GM23338 (cell line): Measurements from ENCODE around the gene KIAA0232. TPM values are rescaled to one million over a fixed set of nuclear protein-coding genes. Genes with fewer than 3 reads are reported as not detected.

Source experiments
- ATAC-seq: fragments of 200-7000 bp; cut with Tn5 transposase; 3 replicates; pipeline ENCODE4 v1.9.1; 2020
- DNase-seq: peaks from one replicate; pipeline ENCODE4 v3.0.0-alpha.2; 2015; ENCODE audit warnings: low spot score
- H2AFZ ChIP-seq: fragments of 200-600 bp; sonication (generic); 2 replicates; pipeline ENCODE4 v1.8.0; 2016; ENCODE audit warnings: antibody characterized with exemption, mild to moderate bottlenecking, moderate library complexity
- H3F3A ChIP-seq: fragments of 200-600 bp; sonication (generic); replicated peaks from 2 replicates; pipeline ENCODE4 v1.8.0; 2017; ENCODE audit warnings: antibody characterized with exemption, mixed run types, low read depth
- H3K27ac ChIP-seq: fragments of 200-600 bp; sonication (generic); 2 replicates; pipeline ENCODE4 v1.6.1; 2016; ENCODE audit warnings: low read depth
- H3K27me3 ChIP-seq: fragments of 200-600 bp; sonication (generic); 2 replicates; pipeline ENCODE4 v1.8.0; 2016; ENCODE audit warnings: mild to moderate bottlenecking, mixed run types, moderate library complexity; ENCODE audit not compliant: insufficient read depth
- H3K36me3 ChIP-seq: fragments of 200-600 bp; sonication (generic); 2 replicates; pipeline ENCODE4 v1.8.0; 2016; ENCODE audit warnings: mild to moderate bottlenecking; ENCODE audit not compliant: insufficient read depth
- H3K4me1 ChIP-seq: fragments of 200-600 bp; sonication (generic); 2 replicates; pipeline ENCODE4 v1.8.0; 2016; ENCODE audit warnings: mild to moderate bottlenecking, moderate library complexity; ENCODE audit not compliant: insufficient read depth
- H3K4me2 ChIP-seq: fragments of 200-600 bp; sonication (generic); 2 replicates; pipeline ENCODE4 v1.7.1; 2017; ENCODE audit warnings: mixed run types
- H3K4me3 ChIP-seq: fragments of 200-600 bp; sonication (generic); 2 replicates; pipeline ENCODE4 v1.6.1; 2016; ENCODE audit warnings: mixed run types
- H3K79me2 ChIP-seq: fragments of 200-600 bp; sonication (generic); replicated peaks from 2 replicates; pipeline ENCODE4 v1.8.0; 2017; ENCODE audit warnings: mild to moderate bottlenecking; ENCODE audit not compliant: insufficient read depth
- H3K9me2 ChIP-seq: fragments of 200-600 bp; sonication (generic); 2 replicates; pipeline ENCODE4 v1.8.0; 2017; ENCODE audit not compliant: insufficient read depth
- H4K20me1 ChIP-seq: fragments of 200-600 bp; sonication (generic); replicated peaks from 2 replicates; pipeline ENCODE4 v1.8.0; 2017; ENCODE audit warnings: mild to moderate bottlenecking; ENCODE audit not compliant: insufficient read depth
- H3K27ac Mint-ChIP-seq: 2 replicates; pipeline ENCODE4 v1.8.0; 2020; ENCODE audit warnings: inconsistent platforms, mild to moderate bottlenecking, moderate library complexity, mixed read lengths
- H3K27me3 Mint-ChIP-seq: 3 replicates; pipeline ENCODE4 v1.8.0; 2022; ENCODE audit warnings: low read depth, mild to moderate bottlenecking, moderate library complexity, mixed read lengths, inconsistent platforms; ENCODE audit not compliant: insufficient read depth, poor library complexity
- H3K36me3 Mint-ChIP-seq: 3 replicates; pipeline ENCODE4 v1.8.0; 2021; ENCODE audit warnings: low read depth, mild to moderate bottlenecking, inconsistent platforms, moderate library complexity, mixed read lengths
- H3K4me1 Mint-ChIP-seq: 3 replicates; pipeline ENCODE4 v1.8.0; 2020; ENCODE audit warnings: mild to moderate bottlenecking, inconsistent platforms, mixed read lengths
- H3K4me3 Mint-ChIP-seq: 3 replicates; pipeline ENCODE4 v1.8.0; 2021; ENCODE audit warnings: moderate library complexity, mild to moderate bottlenecking, inconsistent platforms, mixed read lengths
- H3K9me3 Mint-ChIP-seq: 3 replicates; pipeline ENCODE4 v1.8.0; 2020; ENCODE audit warnings: moderate library complexity, mild to moderate bottlenecking, inconsistent platforms, mixed read lengths
- CREB1 ChIP-seq: fragments of 250-450 bp; sonication (Bioruptor Pico); IDR thresholded peaks from 2 replicates; pipeline ENCODE4 v1.5.0; 2020; ENCODE audit warnings: low read depth, mild to moderate bottlenecking, moderate library complexity
- CTCF ChIP-seq, 2 experiments: fragments of 200-600 bp in 1 of 2; sonication (generic) in 1 of 2; conservative IDR thresholded peaks; 2 replicates each; pipeline versions ENCODE4 v1.5.1 to v1.6.1; 2016 to 2017; ENCODE audit warnings: antibody characterized with exemption in 2 of 2, low read depth in 2 of 2, mild to moderate bottlenecking in 2 of 2, moderate library complexity in 1 of 2
- EZH2 ChIP-seq: fragments of 200-600 bp; sonication (generic); IDR thresholded peaks from one replicate; pipeline ENCODE4 v1.8.0; 2017; ENCODE audit warnings: antibody characterized with exemption, mild to moderate bottlenecking, low read depth; ENCODE audit not compliant: unreplicated experiment
- EZH2phosphoT487 ChIP-seq: fragments of 200-600 bp; sonication (generic); IDR thresholded peaks from one replicate; pipeline ENCODE4 v1.8.1; 2018; ENCODE audit warnings: antibody characterized with exemption; ENCODE audit not compliant: unreplicated experiment
- JUNB ChIP-seq: IDR thresholded peaks from one replicate; pipeline ENCODE4 v1.6.1; 2016; ENCODE audit warnings: antibody characterized with exemption; ENCODE audit not compliant: unreplicated experiment
- NANOG ChIP-seq: IDR thresholded peaks from 2 replicates; pipeline ENCODE4 v1.6.1; 2016; ENCODE audit warnings: antibody characterized with exemption, borderline replicate concordance
- POLR2AphosphoS5 ChIP-seq: IDR thresholded peaks from 2 replicates; pipeline ENCODE4 v1.6.1; 2016; ENCODE audit warnings: antibody characterized with exemption, low read depth
- STAT1 ChIP-seq: IDR thresholded peaks from one replicate; pipeline ENCODE4 v1.6.1; 2016; ENCODE audit warnings: antibody characterized with exemption; ENCODE audit not compliant: unreplicated experiment
- ZNF114 ChIP-seq: fragments of 250-450 bp; sonication (Bioruptor Pico); IDR thresholded peaks from 2 replicates; pipeline ENCODE4 v1.5.0; 2020; ENCODE audit warnings: mild to moderate bottlenecking, moderate library complexity
- ZNF331 ChIP-seq: fragments of 250-450 bp; sonication (Bioruptor Pico); IDR thresholded peaks from 2 replicates; pipeline ENCODE4 v1.5.0; 2020; ENCODE audit warnings: low read depth, mild to moderate bottlenecking, moderate library complexity
- polyA plus RNA-seq: library from polyadenylated mRNA; unstranded; fragments of >200 nt; fragmentation: Nextera tagmentation; extraction: Ambion mirVana; gene quantifications from 2 replicates; pipeline ENCODE4 v1.2.1, GENCODE V29; 2016
- total RNA-seq: library from RNA; depleted of rRNA; stranded (reverse); fragments of >200 nt; shearing (Covaris generic); gene quantifications from 2 replicates; pipeline ENCODE4 v1.2.3, GENCODE V29; 2014
- TF ChIP-seq, protein P1 (sequence below): IDR thresholded peaks from 2 replicates; pipeline ENCODE4 v1.6.1; 2016; ENCODE audit warnings: antibody characterized with exemption
- TF ChIP-seq, protein P2 (sequence below): IDR thresholded peaks from one replicate; pipeline ENCODE4 v1.6.1; 2018; ENCODE audit warnings: antibody characterized with exemption; ENCODE audit not compliant: unreplicated experiment

KIAA0232 gene
- total and polyA plus RNA-seq, 2 experiments from 2014 or later = 14.3 to 34.9 TPM

DNA sequence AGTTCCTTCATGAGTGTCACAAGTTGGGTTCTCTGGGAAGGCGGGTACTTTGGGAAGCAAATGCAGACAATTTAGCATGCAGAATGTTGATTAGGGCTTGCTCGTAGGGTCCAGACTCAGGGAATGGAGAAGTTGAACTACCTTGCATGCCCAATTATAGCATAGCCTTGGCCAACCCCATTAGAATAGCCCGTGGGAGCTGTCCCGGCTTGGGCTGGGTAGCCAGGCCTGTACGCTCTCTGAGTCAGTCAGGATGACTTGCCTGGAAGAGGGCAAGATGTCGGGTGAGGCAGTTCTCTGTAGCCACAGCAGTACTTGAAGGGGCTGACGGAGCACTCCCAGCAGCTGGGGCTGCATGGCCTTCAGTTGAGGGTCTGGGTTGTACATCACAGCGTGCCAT lies 19.5 kb downstream of the KIAA0232 start:
- no peaks in the 10 kb centered on the region for H3K9me3 Mint-ChIP-seq
- no peak overlapping the region for H2AFZ ChIP-seq
- peaks cover 19% of the 10 kb centered on the region; the same call in 2 of the 3 replicates for H3K4me1 Mint-ChIP-seq
- H3K27ac Mint-ChIP-seq = no peak overlapping the region
- no peaks in the 10 kb centered on the region for H3F3A ChIP-seq
- H3K4me3 Mint-ChIP-seq = no peak overlapping the region
- no peak overlapping the region for H3K27ac ChIP-seq
- DNase-seq = no peak
- no peaks in the 10 kb centered on the region for H3K4me1 ChIP-seq
- H3K36me3 Mint-ChIP-seq = peaks cover 1% of the 10 kb centered on the region; the same call in 1 of the 3 replicates
- no peaks in the 10 kb centered on the region for H3K27me3 Mint-ChIP-seq
- H3K4me3 ChIP-seq = no peak overlapping the region
- H3K9me2 ChIP-seq = no peaks in the 10 kb centered on the region
- peaks cover 92% of the 10 kb centered on the region for H3K79me2 ChIP-seq
- no peak overlapping the region for H3K4me2 ChIP-seq
- peaks cover 42% of the 10 kb centered on the region for H4K20me1 ChIP-seq
- peak; percentile 48; the same call in 2 of the 3 replicates for ATAC-seq
- TF ChIP-seq CREB1 = no peak
- TF ChIP-seq, protein P1, sequence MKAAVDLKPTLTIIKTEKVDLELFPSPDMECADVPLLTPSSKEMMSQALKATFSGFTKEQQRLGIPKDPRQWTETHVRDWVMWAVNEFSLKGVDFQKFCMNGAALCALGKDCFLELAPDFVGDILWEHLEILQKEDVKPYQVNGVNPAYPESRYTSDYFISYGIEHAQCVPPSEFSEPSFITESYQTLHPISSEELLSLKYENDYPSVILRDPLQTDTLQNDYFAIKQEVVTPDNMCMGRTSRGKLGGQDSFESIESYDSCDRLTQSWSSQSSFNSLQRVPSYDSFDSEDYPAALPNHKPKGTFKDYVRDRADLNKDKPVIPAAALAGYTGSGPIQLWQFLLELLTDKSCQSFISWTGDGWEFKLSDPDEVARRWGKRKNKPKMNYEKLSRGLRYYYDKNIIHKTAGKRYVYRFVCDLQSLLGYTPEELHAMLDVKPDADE = no peak
- H3K27me3 ChIP-seq = no peaks in the 10 kb centered on the region
- H3K36me3 ChIP-seq = no peaks in the 10 kb centered on the region

DNA sequence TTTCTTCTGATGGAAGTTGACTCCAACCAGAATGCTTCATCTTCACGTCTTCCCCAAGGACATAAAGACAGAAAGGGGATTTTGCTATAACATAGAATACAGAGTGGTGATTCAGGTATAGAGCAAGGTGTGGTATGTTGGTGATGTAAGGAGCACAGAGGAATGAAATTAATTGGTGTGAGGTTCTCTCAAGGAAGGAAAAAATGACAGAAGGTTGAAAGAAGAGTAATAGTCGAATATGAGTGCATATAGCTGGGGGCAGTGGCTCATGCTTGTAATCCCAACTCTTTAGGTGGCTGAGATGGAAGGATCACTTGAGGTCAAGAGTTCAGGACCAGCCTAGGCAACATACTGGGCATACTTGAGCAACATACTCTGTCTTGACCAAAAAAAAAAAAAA lies 20.1 kb downstream of the KIAA0232 start:
- Histone ChIP-seq H3F3A (no peaks in the 10 kb centered on the region), H3K79me2 (peaks cover 92% of the 10 kb centered on the region), H3K36me3 (no peaks in the 10 kb centered on the region), H3K4me2 (no peak overlapping the region), H4K20me1 (peaks cover 42% of the 10 kb centered on the region), H3K9me2 (no peaks in the 10 kb centered on the region), H3K4me3 (no peak overlapping the region), H2AFZ (no peak overlapping the region), H3K27ac (no peak overlapping the region), H3K27me3 (no peaks in the 10 kb centered on the region), H3K4me1 (no peaks in the 10 kb centered on the region)
- no peak overlapping the region for H3K4me3 Mint-ChIP-seq
- no peak overlapping the region for H3K27ac Mint-ChIP-seq
- DNase-seq (no peak), ATAC-seq (no peak)
- peaks cover 19% of the 10 kb centered on the region; the same call in 2 of the 3 replicates for H3K4me1 Mint-ChIP-seq
- H3K9me3 Mint-ChIP-seq = no peaks in the 10 kb centered on the region
- H3K27me3 Mint-ChIP-seq = no peaks in the 10 kb centered on the region
- no peaks in the 10 kb centered on the region for H3K36me3 Mint-ChIP-seq
- TF ChIP-seq, protein P2, sequence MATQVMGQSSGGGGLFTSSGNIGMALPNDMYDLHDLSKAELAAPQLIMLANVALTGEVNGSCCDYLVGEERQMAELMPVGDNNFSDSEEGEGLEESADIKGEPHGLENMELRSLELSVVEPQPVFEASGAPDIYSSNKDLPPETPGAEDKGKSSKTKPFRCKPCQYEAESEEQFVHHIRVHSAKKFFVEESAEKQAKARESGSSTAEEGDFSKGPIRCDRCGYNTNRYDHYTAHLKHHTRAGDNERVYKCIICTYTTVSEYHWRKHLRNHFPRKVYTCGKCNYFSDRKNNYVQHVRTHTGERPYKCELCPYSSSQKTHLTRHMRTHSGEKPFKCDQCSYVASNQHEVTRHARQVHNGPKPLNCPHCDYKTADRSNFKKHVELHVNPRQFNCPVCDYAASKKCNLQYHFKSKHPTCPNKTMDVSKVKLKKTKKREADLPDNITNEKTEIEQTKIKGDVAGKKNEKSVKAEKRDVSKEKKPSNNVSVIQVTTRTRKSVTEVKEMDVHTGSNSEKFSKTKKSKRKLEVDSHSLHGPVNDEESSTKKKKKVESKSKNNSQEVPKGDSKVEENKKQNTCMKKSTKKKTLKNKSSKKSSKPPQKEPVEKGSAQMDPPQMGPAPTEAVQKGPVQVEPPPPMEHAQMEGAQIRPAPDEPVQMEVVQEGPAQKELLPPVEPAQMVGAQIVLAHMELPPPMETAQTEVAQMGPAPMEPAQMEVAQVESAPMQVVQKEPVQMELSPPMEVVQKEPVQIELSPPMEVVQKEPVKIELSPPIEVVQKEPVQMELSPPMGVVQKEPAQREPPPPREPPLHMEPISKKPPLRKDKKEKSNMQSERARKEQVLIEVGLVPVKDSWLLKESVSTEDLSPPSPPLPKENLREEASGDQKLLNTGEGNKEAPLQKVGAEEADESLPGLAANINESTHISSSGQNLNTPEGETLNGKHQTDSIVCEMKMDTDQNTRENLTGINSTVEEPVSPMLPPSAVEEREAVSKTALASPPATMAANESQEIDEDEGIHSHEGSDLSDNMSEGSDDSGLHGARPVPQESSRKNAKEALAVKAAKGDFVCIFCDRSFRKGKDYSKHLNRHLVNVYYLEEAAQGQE = no peak
- no peak for TF ChIP-seq EZH2phosphoT487
- TF ChIP-seq, protein P1 = no peak
- TF ChIP-seq CTCF (conservative IDR thresholded peaks at IDR 0.05; ENCODE audit: low read depth in 2 of 2) = no peak
- TF ChIP-seq ZNF331 = no peak
- no peak for TF ChIP-seq ZNF114 (CRISPR knock-in tag)
- no peak for TF ChIP-seq POLR2AphosphoS5
- no peak for TF ChIP-seq JUNB
- TF ChIP-seq STAT1 = no peak
- TF ChIP-seq NANOG = no peak
- no peak for TF ChIP-seq EZH2
- no peak for TF ChIP-seq CREB1
